GM18868 (cell line): ENCODE data around the gene FAAH.

Source experiments
- ATAC-seq: cut with Tn5 transposase; IDR thresholded peaks from one replicate; pipeline ENCODE4 v1.9.1; 2021; ENCODE audit warnings: mild to moderate bottlenecking, moderate library complexity; ENCODE audit not compliant: unreplicated experiment

FAAH gene

DNA sequence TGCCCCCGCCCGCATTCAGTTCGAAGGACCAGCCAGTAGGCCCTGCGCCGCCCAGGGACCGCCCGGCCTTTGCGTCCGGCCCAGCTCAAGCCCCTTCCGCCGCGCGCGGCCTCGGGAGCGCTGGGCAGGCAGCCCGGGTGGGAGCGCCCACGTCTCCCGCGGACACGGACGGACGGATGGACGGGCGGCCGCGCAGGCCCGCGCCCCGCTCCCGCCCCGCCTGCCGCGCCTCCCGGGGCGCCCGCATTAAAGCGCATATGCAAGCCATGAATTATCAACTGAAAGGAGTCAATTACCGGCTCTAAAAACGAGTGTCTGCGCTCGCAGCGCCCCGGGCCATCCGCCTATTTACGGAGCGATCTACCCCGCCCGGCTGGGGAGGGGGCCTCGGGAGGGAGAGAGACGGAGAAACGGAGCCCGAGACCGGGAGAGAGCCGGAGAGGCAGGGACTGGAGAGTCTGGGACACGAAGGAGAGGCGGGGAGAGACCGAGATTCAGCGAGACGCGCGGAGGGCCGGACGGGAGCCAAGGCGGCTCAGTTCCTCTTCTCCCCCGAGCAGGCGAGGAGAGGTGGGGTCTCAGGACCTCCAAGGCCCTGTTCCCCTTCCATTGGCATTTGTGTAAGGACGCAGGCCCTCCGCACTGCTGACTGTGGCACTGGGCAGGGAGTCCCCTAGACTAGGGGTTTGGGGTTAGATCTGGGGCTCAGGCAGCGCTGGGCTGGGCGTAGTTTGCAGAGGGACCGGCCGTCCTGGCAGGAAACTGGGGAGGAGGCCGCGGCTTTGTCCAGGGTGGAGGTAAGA is 54.2 kb downstream of the FAAH start:
- ATAC-seq, result no peak

- ATAC-seq, result no peak
These were observed 55.4 kb downstream of the FAAH start for GRCh38 chr1:46449223-46450159.

- no peak for ATAC-seq
These were observed 56.0 kb downstream of the FAAH start for GRCh38 chr1:46450160-46450517.

GRCh38 chr1:46451948-46452930 is 58.1 kb downstream of the FAAH start:
- no peak for ATAC-seq

GRCh38 chr1:46452931-46453325 is 58.8 kb downstream of the FAAH start:
- no peak for ATAC-seq

DNA sequence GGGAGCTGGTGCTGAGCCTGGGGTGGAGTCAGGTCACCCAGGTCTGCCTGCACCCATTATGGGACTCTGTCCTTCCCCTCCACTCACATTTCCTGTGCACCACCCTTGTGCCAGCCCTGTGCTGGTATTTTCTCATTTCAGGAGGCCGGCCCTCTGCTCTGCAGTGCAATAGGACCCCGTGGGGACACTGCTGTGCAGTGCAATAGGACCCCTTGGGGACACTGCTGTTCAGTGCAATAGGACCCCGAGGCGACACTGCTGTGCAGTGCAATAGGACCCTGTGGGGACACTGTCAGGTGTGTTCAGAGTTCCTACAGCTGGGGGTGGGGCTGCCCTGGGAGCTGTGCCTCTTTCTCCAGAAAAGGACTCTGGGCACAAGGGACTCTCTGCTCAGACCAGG is 59.3 kb downstream of the FAAH start:
- ATAC-seq, result no peak

DNA sequence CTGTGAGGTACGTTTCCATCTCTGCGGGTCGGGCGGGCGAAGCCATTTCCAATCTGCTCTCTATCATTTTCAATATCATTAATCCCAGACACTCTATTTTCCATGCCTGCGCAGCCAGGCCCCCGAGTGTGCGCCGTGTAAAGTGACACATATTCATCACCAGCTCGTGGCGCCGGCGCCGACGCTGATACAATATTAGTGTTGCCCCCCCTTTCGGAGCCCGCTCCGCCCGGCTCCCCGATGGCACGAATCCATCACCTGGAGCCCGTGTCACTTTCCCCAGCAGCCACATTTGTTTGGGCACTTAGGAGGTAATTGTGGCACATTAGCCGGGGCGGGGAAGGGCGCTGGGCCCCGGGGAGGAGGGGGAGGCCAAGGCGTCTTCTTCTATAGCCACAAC is 61.8 kb downstream of the FAAH start:
- ATAC-seq, result no peak

GRCh38 chr1:46456411-46456963 is 62.4 kb downstream of the FAAH start:
- no peak for ATAC-seq

DNA sequence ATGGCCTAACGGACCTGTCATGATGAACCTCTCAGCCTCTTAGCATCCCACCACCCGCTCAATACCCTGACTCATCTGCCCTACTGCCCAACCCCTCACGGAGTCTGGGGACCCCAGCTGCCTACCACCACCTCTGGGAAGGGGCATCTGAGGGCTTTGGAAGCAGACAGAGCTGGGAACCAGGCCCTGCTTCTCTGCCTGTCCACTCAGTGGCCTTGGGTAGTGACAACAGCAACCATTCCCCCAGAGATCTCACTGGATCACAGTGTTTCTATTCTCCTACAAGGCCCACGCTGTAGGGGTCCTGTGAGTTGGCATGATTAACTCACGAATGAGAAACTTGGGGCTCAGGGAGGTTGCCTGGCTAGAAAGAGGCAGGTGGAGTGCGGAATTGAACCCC is 63.1 kb downstream of the FAAH start:
- ATAC-seq, result no peak

GRCh38 chr1:46458190-46458589 is 64.1 kb downstream of the FAAH start:
- no peak for ATAC-seq

- no peak for ATAC-seq
These were observed 64.7 kb downstream of the FAAH start for GRCh38 chr1:46458846-46459245.

DNA sequence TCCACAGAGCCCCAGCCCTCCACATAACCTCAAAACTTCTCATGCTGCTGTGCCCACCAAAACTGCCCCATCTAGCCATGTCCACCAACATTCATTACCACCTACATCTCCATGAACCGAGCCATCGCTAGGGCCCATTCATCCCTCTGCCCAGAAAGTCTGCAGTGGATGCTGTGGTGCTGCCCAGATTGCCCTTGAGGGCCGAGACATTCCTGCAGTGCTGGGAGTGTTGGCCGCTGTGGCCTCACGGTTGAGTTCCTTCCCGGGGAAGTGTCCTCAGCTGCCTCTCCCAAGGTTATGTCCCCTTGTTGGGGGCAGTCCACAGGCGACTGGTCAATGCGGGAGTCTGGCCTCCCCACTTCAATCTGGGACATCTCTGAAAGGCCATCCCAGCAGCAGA is 65.2 kb downstream of the FAAH start:
- no peak for ATAC-seq

- ATAC-seq, result no peak
These were observed 67.1 kb downstream of the FAAH start for GRCh38 chr1:46461017-46461808.

DNA sequence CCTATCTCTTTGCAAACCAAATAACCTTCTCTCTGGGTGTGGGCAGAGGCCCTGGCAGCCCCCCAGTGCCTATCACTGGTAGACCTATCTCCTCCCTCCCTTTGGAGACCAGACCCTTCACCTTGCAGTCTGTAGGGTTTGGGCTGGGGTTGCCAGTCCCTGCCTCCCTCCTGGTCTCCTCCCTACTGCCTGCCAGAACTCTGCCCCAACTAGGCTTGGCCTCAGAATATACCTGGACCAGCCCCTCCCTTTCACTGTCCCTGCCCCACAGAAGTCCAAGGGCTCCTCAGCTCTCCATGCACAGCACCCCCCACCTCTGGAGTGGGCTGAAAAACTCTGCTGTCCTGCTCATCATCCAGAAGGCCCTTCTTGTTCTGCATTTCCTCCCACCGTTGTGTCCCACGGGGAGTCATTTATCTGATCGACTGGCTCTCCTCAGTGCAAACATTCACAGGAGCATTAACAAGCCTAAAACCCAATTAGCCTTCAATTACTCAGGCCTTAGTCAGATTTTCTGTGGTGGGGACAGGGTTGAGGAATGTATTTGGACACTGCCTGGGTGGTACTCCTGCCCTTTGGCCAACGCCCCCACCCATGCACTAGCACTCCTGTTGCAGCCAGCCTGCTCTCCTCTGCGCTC is 67.8 kb downstream of the FAAH start:
- no peak for ATAC-seq
